HG02885 (cell line): ENCODE measurements around the gene NEBL.
"Not testable (repeated sequence)": the region's sequence is repeated elsewhere in the genome, so short reads cannot be mapped to it uniquely, and the experiment has no call there.

ENCODE experiments used
- ATAC-seq: cut with Tn5 transposase; IDR thresholded peaks from one replicate; pipeline ENCODE4 v1.9.1; 2021; ENCODE audit warnings: mild to moderate bottlenecking; ENCODE audit not compliant: unreplicated experiment, poor library complexity

NEBL gene, protein sequence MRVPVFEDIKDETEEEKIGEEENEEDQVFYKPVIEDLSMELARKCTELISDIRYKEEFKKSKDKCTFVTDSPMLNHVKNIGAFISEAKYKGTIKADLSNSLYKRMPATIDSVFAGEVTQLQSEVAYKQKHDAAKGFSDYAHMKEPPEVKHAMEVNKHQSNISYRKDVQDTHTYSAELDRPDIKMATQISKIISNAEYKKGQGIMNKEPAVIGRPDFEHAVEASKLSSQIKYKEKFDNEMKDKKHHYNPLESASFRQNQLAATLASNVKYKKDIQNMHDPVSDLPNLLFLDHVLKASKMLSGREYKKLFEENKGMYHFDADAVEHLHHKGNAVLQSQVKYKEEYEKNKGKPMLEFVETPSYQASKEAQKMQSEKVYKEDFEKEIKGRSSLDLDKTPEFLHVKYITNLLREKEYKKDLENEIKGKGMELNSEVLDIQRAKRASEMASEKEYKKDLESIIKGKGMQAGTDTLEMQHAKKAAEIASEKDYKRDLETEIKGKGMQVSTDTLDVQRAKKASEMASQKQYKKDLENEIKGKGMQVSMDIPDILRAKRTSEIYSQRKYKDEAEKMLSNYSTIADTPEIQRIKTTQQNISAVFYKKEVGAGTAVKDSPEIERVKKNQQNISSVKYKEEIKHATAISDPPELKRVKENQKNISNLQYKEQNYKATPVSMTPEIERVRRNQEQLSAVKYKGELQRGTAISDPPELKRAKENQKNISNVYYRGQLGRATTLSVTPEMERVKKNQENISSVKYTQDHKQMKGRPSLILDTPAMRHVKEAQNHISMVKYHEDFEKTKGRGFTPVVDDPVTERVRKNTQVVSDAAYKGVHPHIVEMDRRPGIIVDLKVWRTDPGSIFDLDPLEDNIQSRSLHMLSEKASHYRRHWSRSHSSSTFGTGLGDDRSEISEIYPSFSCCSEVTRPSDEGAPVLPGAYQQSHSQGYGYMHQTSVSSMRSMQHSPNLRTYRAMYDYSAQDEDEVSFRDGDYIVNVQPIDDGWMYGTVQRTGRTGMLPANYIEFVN

DNA sequence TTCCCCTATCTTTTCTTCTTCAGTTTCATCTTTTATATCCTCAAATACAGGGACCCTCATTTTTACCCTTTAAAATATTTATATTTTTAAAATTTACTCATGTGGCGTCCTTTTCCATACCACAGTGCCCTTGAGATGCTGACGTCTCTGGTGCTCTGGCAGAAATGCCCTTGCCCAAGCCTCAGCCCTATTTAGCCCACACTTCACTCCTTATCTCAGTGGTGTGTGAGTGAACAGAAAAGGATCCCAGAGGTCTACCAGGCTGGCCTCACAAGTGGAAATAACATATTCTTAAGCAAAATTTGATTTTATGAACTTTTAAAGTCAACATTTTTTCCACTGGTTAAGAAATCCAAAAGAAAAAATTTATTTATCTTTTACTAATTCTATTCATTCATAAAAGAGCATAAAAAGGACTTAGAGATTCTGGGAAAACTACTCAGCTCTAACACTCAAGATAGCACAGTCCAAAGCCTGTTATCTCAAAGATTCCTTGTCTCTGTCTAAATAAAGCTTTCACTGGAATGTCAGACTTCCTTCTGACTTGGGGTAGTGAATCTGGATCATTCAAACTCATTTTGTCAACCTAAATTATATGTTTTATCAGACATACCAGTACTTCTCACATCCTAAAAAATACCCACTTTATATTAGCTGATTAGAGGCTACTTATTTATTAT is at the start of gene NEBL:
Gene NEBL, minus strand, starts transcription at position 166 of the 680 bp plus-strand sequence. Its CDS starts 106 bp downstream, at position 60.
- ATAC-seq: no peak

DNA sequence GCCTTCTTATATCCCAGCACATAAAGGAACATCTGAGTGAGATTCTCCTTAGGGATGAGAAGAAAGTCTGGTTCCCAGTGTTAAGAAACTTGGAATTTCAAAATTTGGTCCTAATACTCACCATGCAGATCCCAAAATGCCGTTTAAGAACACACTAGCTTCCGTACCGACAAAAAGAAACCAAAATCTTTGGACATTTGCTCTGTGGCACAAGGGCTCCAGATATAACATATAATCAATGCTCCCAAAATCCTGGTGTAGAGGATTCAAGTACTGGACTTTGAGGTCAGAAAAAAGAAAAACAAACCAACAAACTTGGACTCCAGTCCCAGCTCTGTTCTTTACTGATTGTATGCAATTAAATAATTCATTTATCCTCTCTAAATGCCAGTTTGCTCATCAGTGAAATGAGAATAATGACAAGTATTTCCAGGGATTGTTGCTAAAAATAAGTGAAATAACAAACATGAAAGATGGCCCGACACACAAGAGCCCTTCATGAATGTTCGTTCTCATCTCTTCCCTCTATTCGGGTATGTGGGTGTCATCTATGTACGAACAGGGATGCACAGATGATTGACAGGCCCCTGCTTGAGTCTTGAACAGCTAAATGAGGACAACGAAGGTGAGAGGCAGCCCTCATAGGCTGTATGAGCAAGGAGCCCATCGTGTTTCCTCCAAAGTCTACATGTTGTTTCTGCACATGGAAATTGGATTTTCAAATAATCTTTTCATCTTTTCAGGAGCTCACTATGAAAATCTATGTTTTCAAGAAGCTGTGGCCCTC is 48.6 kb upstream of the NEBL start:
- ATAC-seq: no peak

DNA sequence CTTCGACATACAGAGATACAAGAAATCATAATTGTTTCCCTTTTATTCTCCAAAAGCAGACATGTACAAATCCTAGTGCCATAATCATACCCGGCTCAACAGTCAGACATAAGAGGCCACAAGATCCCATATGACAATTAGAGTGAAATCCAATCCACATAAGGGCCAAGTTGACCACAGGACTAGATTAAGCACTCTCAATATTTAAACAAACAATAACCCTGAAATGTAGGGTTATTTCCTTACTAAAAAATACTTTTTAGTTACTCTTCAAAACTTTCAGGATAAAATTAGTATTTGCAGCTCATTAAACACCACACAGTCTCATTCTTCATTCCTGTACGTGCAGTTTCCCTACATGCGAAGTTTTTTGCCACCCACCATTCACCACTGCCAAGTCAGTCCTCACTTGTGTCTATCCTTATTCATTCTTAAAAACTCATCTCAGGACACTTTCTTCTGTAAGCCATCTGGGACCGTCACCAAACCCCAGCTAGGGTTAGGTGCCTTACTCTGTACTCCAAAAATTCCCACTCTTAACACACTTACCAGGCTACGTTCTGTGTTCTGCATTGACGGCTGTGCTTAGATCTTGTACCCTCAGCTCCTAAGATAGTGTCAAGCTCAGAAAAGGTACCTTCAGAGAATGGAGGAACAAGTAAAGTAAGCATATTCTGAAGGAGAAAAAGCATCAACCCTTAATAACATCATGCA is 47.8 kb upstream of the NEBL start:
- ATAC-seq: no peak

DNA sequence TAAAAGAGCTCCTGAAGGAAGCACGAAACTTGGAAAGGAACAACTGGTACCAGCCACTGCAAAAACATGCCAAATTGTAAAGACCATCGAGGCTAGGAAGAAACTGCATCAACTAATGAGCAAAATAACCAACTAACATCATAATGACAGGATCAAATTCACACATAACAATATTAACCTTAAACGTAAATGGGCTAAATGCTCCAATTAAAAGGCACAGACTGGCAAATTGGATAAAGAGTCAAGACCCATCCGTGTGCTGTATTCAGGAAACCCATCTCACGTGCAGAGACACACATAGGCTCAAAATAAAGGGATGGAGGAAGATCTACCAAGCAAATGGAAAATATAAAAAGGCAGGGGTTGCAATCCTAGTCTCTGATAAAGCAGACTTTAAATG is 42.3 kb upstream of the NEBL start:
- not testable (repeated sequence) for ATAC-seq

DNA sequence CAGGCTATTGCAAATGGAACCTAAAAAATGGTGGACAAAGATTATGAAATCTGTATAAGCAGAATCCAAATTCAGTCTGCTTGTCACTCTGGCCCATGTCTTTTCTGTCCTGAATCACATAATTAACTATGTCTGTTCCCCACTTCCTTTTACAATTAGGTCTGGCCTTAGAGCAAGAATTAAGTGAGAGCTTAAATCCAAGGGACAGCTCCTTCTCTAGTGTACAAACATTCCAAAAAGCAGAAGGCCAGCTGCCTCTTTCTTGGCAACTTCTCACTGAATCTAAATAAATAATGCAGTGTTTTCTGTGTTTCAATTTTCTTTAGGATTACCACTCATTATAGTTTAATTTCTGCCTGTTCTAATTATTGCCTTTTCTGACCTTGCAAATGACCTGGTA is 39.3 kb upstream of the NEBL start:
- no peak for ATAC-seq

DNA sequence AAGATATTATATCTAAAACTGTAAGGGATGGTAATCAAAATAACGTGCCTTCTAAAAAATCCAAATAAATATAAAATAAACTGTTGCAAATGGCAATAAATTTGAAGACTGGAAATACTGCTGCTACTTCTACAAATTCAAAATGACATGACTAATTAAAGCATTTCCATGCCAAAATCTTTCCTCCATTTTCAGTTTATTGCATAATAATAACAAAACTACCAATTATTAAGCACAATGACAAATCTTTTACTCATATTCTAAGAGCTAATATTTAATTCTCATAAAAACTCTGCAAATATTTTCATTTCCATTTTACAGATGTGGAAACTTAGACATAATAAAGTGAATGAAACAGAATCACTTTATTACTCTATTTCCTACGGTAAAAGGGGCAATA is 38.8 kb upstream of the NEBL start:
- ATAC-seq: no peak

DNA sequence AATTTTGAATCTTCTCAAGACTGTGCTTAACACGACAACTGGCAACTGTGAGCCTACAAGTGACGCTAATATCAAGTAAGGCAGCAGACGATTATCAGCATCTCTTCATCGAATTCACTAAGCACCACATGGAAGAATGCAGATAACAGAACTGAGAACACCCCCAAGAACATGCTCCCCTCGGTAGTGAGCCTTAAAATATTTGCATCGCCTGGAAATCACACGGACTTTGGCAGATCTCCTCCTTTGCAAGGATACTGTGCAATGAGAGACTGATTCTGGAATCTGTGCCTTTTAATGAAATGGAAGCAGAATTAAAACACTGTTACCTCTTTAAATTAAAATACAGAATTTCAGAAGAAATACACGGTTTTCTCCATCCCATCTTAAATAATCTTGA is 38.2 kb upstream of the NEBL start:
- no peak for ATAC-seq

DNA sequence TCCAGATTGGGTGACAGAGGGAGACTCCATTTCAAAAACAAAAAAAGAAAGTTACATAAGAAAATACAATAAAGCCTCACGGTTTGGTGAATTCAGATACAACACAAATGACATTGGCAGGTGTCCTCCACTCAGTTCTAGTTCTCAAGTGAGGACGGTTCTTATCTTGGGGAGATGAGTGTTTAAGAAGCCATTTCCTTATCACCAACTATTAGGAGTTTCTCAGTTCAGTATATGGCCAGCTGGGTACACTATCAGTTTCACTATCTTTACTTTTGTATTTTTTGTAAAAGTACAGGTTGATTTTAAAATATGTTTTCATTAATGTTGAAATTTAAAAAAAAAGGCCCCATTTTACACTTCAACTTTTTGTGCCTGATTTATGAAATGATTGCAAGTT is 36.6 kb upstream of the NEBL start:
- no peak for ATAC-seq

DNA sequence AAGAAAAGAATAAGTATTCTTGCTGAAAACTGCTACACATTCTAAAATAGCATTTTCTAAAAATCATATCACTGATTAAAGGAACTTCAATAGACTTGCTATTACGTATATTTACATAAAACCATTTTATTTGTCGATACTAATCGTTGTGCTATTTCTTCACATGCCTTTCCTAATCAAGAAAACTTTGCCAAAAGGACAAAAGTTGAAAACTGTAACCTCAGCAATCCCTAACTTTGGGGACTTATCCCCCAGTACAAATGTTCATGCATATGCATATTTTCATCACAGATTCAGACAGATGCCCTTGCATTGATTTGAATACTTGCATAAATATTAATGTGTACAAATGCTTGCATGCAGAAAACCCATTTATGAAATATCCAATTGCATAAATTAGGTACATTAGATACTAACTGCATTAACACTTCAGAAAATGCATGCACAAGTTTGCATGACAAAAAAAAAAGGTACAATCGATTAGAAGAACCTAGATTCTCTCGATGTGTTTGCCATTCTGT is 35.6 kb upstream of the NEBL start:
- no peak for ATAC-seq

DNA sequence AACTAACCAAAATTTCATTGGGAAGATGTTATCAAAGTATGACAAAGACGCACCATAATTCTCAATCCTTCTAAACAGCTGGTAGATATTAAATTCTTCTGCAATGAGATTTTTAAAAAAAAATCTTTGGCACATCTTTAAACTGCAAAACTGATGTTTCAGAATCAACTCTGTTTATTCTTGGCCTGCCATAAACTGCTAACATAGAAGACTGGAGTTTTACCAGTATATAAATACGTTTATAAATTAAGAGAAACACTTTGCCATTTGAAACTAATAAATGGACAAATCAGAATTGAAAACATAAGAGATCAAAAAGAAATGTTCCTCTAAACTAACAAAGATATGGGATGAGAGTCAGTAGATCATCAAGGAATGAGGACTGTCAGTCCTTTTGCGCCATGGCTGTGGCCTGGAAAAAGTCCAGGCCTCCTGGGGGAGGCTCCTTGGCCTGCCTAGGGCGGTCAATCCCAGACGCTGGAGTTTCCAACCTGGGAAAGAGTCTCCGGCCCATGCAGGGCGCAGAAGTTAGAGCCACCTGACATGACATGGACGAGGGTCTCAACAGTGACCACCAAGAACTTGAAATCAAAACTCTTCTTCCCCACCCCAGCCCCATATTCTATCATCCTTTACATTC is 34.2 kb upstream of the NEBL start:
- no peak for ATAC-seq

DNA sequence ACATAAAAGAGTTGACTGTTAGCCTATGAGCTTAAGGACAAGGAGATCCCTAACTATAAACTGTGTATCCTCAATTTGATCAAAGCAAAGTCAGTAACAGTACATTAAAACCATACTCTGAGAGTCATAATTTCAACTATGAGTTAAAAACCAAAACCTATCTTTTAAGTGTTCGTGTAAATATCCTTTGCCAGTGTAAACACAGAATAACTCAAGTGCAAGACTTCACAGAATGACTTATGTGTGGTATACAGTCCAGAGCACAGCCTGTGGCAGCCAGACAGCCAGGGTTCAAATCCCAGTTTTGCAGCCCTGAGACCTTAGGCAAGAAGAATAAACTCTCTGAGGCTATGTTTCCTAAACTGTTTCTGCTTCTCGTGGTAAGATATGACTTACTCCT is 30.3 kb upstream of the NEBL start:
- ATAC-seq: no peak

DNA sequence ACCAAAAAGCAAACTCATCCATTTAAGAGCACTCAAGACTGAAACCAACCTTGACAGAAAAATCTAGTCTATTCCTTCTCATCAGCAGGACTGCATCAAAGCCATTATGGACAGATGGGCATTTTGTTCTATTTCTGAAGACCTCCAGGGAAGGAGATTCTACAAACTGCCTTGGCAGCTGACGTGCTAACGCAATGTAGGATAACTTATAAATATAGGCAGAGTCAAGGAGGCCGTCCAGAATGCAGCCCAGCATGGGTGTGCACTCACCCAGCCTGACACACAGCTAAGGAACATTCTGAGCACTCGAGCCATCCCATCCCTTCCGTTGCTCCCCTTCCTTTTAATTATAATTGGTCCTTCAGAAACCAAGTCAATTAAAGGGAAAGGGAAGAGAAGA is 25.3 kb upstream of the NEBL start:
- no peak for ATAC-seq

DNA sequence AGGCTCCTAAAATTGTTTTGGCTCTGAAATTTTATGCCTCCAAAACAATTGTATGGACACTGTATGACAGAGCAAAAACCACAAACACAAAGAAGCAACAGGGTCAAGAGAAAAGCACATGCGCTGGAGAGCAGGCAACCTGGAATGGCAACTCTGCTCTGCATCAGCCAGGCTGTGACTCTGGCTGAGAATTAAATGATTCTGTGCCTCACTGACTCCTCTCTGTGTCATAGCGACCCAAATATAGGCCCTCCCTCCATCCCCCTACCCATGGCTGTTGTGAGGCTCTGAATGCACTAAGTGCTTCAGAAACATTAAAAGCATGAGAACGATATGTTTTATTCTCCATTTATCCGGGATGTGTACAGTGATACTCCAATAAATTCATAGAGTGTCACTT is 24.9 kb upstream of the NEBL start:
- no peak for ATAC-seq

DNA sequence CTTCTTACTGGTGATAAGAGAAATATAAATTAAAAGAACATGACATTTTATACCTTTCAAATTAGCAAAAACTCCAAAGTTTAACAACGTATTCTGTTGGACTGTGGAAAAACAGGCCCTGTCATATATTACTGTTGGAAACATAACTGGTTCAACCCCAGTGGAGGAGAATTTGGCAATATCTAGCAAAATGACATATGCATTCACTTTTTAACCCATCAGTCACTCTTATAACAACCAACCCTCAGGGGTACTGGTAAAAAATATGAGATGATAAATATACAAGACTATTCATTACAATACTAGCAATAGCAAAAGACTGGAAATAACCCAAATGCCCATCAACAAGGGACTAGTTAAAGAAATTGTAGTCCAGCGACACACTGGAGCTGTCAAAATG is 22.9 kb upstream of the NEBL start:
- no peak for ATAC-seq

DNA sequence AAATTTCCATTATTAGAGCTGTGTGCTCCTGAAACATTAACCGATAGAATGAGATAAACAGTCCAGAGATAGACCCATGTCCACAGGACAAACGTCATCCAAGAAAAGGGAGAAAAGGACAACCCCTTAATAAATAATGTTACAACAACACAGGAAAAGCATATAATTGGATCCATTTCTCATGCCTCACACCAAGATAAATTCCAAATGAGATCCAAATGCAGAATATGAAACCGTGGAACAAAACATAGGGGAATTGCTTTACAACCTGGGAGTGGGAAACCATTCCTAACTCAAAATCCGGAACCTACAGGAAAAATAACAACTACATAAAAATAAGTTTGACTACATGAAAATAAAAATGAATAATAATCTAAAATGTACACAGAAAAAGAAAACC is 22.4 kb upstream of the NEBL start:
- ATAC-seq: no peak

DNA sequence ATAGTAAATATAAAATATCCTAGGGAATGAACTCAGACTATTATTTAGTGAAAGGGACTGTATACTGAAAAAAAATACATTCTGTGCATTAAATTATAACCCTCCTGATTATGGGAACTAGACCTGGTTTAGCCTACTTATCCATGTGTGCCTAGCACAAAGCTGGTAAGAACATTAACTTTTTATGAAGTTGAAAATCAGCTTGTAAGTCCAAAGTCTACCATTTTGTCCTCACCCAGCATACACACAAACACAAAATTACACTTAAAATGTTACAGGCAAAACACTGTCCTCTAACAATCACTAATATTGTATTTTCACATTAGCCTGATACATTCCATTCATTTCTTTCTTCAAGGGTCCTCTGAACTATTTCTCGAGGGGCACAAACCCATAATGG is 19.9 kb upstream of the NEBL start:
- no peak for ATAC-seq

DNA sequence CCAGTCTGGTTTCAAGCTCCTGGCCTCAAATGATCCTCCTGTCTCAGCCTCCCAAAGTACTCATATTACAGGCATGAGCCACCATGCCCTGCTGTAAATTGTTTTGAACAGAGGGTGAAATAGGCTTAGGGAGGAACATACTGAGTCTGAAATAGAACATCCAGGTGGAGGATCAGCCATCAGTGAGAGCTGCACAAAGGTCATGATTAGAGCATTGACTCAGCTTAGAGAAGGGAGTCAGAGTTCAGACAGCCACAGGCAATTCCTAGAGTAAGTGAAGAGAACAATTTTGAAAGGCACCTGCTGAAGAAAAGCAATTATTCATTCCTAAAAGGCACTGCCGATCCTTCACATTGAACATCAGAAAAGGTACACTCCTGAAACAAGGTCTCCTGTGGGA is 15.9 kb upstream of the NEBL start:
- ATAC-seq: no peak

DNA sequence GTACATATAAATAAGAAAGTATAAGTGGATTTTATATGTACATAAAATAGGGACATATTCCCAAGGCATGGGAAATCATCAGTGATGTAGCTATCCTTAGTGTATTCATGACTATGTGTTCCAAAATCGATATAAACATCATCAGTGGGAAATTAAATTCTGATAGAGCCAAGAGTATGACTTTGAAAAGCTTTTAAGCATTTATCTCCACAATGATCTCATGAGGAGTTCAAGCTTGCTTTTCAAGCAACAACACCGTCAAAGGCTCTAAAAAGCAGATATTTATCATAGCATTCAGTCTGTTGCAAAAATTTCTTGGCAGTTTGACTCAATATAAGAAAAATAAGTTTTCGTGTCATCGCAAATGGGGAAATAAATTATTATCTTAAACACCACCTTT is 14.5 kb upstream of the NEBL start:
- no peak for ATAC-seq

DNA sequence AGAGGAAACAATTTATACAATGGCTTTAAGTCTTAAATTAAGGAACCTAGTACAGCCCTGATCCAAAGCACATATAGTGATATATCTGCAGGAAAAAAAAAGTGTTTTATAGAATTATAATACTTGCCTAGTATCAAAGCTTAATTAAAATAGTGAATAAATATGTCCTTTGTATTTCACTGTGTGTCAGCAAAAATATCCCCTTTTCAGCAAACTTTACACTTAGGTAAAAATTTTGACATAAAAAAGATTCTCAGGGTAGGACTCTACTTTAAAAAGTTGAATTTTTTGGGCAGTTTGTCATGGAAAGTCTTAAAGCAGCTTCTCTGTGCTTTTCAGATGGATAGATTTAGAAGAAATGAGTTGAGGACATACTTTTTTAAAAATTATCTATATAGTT is 12.7 kb upstream of the NEBL start:
- no peak for ATAC-seq
